MG63 (cell line): ENCODE data around the gene TSPAN13. TPM values are rescaled to one million over a fixed set of nuclear protein-coding genes. Genes with fewer than 3 reads are reported as not detected.

Experiments used
- DNase-seq: peaks from one replicate; pipeline ENCODE4 v3.0.0-alpha.2; 2020
- H3K27me3 ChIP-seq: fragments of 250-450 bp; sonication (Bioruptor Pico); 2 replicates; pipeline ENCODE4 v1.5.1; 2020; ENCODE audit warnings: mild to moderate bottlenecking, moderate library complexity
- H3K36me3 ChIP-seq: fragments of 250-450 bp; sonication (Bioruptor Pico); 2 replicates; pipeline ENCODE4 v1.5.1; 2020; ENCODE audit warnings: mild to moderate bottlenecking, moderate library complexity
- H3K4me3 ChIP-seq: fragments of 250-450 bp; sonication (Bioruptor Pico); 2 replicates; pipeline ENCODE4 v1.5.1; 2020; ENCODE audit warnings: mild to moderate bottlenecking, moderate library complexity
- H3K9me3 ChIP-seq: fragments of 250-450 bp; sonication (Bioruptor Pico); 2 replicates; pipeline ENCODE4 v1.5.1; 2020; ENCODE audit warnings: mild to moderate bottlenecking, moderate library complexity
- total RNA-seq: library from RNA; depleted of rRNA; stranded (reverse); fragments of >200 nt; shearing (Covaris generic); gene quantifications from 2 replicates; pipeline ENCODE4 v1.2.3, GENCODE V29; 2014; ENCODE audit warnings: low replicate concordance; rRNA removed

Gene TSPAN13
- total RNA-seq, 1 experiment from 2014 or later: 1.2 TPM

DNA sequence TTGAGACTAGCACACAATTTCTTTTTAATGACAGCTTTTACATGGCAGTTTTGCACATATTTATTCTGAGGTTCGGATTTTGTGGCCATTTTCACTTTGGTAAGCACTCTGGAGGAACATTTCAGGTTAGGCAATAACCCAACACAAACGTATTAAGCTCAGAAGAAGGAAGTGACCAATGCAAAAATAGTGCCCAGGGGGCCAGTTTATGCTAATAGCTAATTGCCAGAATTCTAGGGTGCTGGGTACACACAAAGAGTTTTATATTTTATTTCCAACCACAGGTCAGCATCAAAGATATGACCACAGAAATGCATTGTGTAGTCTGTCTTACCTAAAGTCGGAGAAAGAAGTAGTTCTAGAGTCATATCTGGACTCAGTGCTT, 59.7 kb downstream of the TSPAN13 start:
- no peak overlapping the region for H3K4me3 ChIP-seq
- no peaks in the 10 kb centered on the region for H3K27me3 ChIP-seq
- no peak for DNase-seq

DNA sequence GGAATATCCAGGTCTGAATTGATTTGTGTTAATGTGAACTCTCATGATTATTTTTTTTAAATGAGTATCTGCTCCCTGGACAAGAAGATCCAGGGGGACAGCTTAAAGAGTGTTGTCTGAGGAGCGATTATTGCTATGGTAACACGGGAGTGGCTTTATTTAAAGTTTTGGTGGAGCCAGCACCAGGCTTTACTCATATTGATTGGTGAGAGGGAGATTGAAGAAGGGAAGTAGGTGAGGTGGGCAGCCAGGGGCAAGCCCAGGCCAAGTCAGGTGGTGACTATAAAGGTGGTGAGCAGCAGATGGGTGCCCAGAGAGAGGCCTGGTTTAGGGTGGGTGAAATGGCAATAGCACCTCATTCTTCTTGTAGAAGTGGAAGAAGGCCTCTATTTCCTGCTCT, 61.4 kb downstream of the TSPAN13 start:
- no peak overlapping the region for H3K4me3 ChIP-seq
- no peak for DNase-seq
- H3K27me3 ChIP-seq: no peaks in the 10 kb centered on the region
- H3K9me3 ChIP-seq: no peaks in the 10 kb centered on the region
- no peaks in the 10 kb centered on the region for H3K36me3 ChIP-seq

More for the DNA sequence above, 59.7 kb downstream of the TSPAN13 start:
- Histone ChIP-seq H3K9me3 (no peaks in the 10 kb centered on the region), H3K36me3 (no peaks in the 10 kb centered on the region)

DNA sequence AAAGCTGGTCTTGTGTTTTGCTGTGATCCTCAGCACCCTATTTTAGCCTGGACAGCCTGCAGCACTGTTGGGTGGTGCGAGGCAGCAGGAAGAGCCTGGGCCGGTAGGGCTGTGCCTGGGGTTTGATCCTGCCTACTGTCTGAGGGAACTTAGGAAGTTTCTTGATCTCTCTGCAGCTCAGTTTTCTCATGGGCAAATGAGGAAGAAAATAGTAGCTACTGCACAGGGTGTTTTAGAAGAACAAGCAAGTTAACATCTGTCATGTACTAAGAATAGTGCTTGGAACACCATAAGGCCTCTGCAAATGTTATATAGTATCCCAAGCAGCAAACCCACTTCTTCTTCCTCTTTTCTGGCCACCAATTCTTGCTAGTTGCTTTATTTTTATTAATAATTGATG, 63.3 kb downstream of the TSPAN13 start:
- H3K4me3 ChIP-seq: no peak overlapping the region
- DNase-seq: no peak
- no peaks in the 10 kb centered on the region for H3K9me3 ChIP-seq
- no peaks in the 10 kb centered on the region for H3K36me3 ChIP-seq
- H3K27me3 ChIP-seq: no peaks in the 10 kb centered on the region

DNA sequence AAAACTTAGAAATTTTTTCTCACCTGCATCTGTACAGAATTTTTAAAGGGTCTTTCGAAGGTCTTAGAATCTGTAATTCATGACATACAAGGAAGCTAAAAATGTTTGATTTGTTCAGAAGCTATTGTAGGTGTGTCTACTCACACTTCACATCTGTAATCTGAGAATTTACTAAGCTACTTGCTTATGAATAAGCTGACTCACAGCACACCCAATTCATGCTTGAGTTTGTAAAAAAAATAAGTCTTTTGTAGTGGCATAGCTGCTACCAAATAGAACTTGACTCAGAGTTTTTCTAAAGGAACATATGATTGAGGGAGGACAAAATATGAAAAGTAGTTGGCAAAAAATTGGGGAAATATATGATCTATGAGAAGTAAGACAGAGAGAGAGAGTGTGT, 64.0 kb downstream of the TSPAN13 start:
- H3K27me3 ChIP-seq: no peaks in the 10 kb centered on the region
- no peak overlapping the region for H3K4me3 ChIP-seq
- no peaks in the 10 kb centered on the region for H3K9me3 ChIP-seq
- no peak for DNase-seq
- H3K36me3 ChIP-seq: no peaks in the 10 kb centered on the region

DNA sequence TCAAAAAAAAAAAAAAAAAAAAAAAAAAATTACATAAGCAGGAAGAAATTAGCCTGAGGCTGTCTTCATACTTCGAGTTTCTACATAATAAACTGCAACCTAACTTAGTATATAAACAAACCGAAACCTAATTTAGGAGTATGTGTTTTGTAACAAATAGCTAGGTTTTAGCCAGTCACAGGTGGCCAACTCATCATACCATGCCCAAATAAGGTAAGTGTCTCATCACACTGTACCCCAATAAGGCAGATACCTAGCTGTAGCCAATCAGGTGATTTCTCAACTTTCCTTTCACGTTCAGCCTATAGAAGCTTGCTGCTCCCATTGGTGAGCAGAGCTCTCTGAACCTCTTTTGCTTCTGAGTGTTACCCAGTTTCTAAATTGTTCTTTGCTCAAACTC, 65.2 kb downstream of the TSPAN13 start:
- DNase-seq: no peak
- no peaks in the 10 kb centered on the region for H3K36me3 ChIP-seq
- H3K9me3 ChIP-seq: no peaks in the 10 kb centered on the region
- H3K27me3 ChIP-seq: no peaks in the 10 kb centered on the region
- no peak overlapping the region for H3K4me3 ChIP-seq

DNA sequence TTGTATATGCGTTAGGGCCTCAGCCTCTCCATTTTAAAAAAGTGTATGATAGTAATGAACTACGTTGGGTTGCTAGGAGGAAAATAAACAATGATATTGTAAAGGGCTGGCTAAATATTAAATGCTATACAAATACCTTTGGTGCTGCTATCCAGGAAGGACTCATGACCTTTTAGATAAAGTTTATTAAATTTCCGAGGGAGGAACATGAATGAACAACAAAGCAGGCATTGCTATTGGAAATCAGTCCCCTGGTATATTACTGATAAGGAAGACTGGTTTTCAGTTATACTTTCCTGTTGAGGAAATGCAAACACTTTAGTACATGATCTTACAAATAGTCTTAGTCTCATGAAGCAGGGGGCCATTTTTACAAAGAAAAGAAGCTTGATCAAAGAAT, 68.5 kb downstream of the TSPAN13 start:
- Histone ChIP-seq H3K36me3 (no peaks in the 10 kb centered on the region), H3K27me3 (no peaks in the 10 kb centered on the region), H3K4me3 (no peak overlapping the region), H3K9me3 (no peaks in the 10 kb centered on the region)
- DNase-seq: no peak

DNA sequence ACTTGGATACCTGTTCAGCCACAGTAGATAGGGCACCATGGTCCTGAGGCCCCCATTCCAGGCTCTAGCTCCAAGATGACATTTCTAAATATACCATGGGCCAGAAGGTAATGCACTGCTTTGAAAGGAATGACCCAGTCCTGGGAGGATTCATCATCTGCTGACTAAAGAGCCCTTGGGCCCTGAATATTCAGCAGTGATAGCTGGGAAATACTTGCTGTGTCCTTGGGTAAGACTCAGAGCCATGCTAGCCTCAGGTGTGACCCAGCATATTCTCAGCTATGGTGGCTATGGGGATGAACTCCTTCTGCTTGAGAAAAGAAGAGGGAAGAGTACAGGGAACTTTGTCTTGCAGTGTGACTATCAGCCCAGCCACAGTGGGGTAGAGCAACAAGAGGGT, 72.5 kb downstream of the TSPAN13 start:
- Histone ChIP-seq H3K9me3 (peaks cover 4% of the 10 kb centered on the region), H3K27me3 (no peaks in the 10 kb centered on the region), H3K36me3 (no peaks in the 10 kb centered on the region), H3K4me3 (no peak overlapping the region)
- DNase-seq: no peak

DNA sequence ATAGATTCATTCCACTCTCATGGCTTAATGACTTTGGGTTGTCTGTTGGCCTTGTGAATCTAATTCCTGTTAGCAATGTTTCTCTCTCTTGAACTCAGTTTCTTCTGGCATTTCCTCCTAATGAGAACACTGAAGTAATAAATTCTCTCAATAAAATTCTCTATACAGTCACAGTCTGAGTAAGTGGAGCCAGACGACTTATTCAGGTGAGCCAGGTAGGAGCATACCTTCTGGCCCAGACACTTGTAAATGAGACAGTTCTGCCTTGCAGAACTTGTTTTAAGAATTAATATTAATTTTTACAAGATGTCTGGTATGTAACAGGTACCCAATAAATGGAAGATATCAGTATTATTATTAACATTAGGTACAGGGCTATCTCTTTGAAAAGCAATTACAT, 79.8 kb downstream of the TSPAN13 start:
- Histone ChIP-seq H3K36me3 (no peaks in the 10 kb centered on the region), H3K4me3 (no peak overlapping the region), H3K9me3 (peaks cover 4% of the 10 kb centered on the region), H3K27me3 (no peaks in the 10 kb centered on the region)
- no peak for DNase-seq

Other genes with a start within 250 kb of the TSPAN13 start
- not detected in 2 replicates for gene LRRC72, start 226.9 kb upstream of the TSPAN13 start, total RNA-seq
- 18.5 and 21.0 TPM in 2 replicates for gene ANKMY2, start 108.0 kb upstream of the TSPAN13 start, total RNA-seq
- 120 and 182 TPM in 2 replicates for gene BZW2, start 107.6 kb upstream of the TSPAN13 start, total RNA-seq
- gene AGR2, start 51.2 kb downstream of the TSPAN13 start, total RNA-seq: not detected in 2 replicates
- gene AGR3, start 128.2 kb downstream of the TSPAN13 start, total RNA-seq: not detected in 2 replicates